Neuronal stem cell (in vitro differentiated cells): ENCODE measurements around the gene POLR2C.

Experiments used
- DNase-seq: peaks from one replicate; pipeline ENCODE4 v3.0.0-alpha.2; 2013; ENCODE audit warnings: low spot score
- H2AFZ ChIP-seq: one replicate; pipeline ENCODE4 v1.6.1; 2013; ENCODE audit warnings: mild to moderate bottlenecking, low read length, inconsistent platforms
- H2AK5ac ChIP-seq: 2 replicates; pipeline ENCODE4 v1.6.1; 2013; ENCODE audit warnings: low read depth, mild to moderate bottlenecking, inconsistent platforms, low read length, moderate library complexity, mixed read lengths
- H2BK120ac ChIP-seq: 2 replicates; pipeline ENCODE4 v1.6.1; 2013; ENCODE audit warnings: low read depth, mild to moderate bottlenecking, inconsistent platforms, low read length, moderate library complexity, mixed read lengths
- H2BK12ac ChIP-seq: one replicate; pipeline ENCODE4 v1.6.1; 2013; ENCODE audit warnings: low read length, inconsistent platforms
- H2BK15ac ChIP-seq: 2 replicates; pipeline ENCODE4 v1.6.1; 2013; ENCODE audit warnings: mild to moderate bottlenecking, low read length, inconsistent platforms, mixed read lengths
- H2BK5ac ChIP-seq: one replicate; pipeline ENCODE4 v1.6.1; 2013; ENCODE audit warnings: inconsistent platforms, mild to moderate bottlenecking, low read length, moderate library complexity
- H3K14ac ChIP-seq: one replicate; pipeline ENCODE4 v1.6.1; 2013; ENCODE audit warnings: low read length, inconsistent platforms
- H3K18ac ChIP-seq: 2 replicates; pipeline ENCODE4 v1.6.1; 2013; ENCODE audit warnings: low read length, inconsistent platforms
- H3K23ac ChIP-seq: 2 replicates; pipeline ENCODE4 v1.6.1; 2013; ENCODE audit warnings: low read depth, mild to moderate bottlenecking, mixed read lengths, low read length, inconsistent platforms; ENCODE audit not compliant: poor library complexity
- H3K27ac ChIP-seq: replicated peaks from 3 replicates; pipeline ENCODE4 v1.5.1; 2013; ENCODE audit warnings: low read length, inconsistent platforms
- H3K27me3 ChIP-seq, 3 experiments: 2 replicates each; pipeline ENCODE4 v1.6.1; 2013; ENCODE audit warnings: low read length in 3 of 3, mild to moderate bottlenecking in 2 of 3, inconsistent platforms in 1 of 3, low read depth in 1 of 3, mixed read lengths in 1 of 3, moderate library complexity in 1 of 3; ENCODE audit not compliant: control insufficient read depth in 3 of 3, insufficient read depth in 3 of 3
- H3K36me3 ChIP-seq, 2 donors: replicated peaks in 1 of 2; 2 replicates each; pipeline ENCODE4 v1.6.1; 2013; ENCODE audit warnings: low read length in 2 of 2; ENCODE audit not compliant: control insufficient read depth in 2 of 2, insufficient read depth in 2 of 2
- H3K4ac ChIP-seq: 2 replicates; pipeline ENCODE4 v1.6.1; 2013; ENCODE audit warnings: inconsistent platforms, mild to moderate bottlenecking, low read length, moderate library complexity
- H3K4me1 ChIP-seq, 2 donors: 1 replicate in 1 of 2; 2 replicates in 1 of 2; pipeline ENCODE4 v1.6.1; 2013; ENCODE audit warnings: low read length in 2 of 2, low read depth in 1 of 2; ENCODE audit not compliant: control insufficient read depth in 2 of 2, insufficient read depth in 1 of 2
- H3K4me2 ChIP-seq: one replicate; pipeline ENCODE4 v1.6.1; 2013; ENCODE audit warnings: mild to moderate bottlenecking, low read length, inconsistent platforms; ENCODE audit not compliant: insufficient read depth, poor library complexity, severe bottlenecking
- H3K4me3 ChIP-seq, 2 donors: 2 replicates each; pipeline ENCODE4 v1.5.1; 2013; ENCODE audit warnings: low read length in 2 of 2, mild to moderate bottlenecking in 2 of 2, inconsistent platforms in 1 of 2, moderate library complexity in 1 of 2
- H3K79me1 ChIP-seq: one replicate; pipeline ENCODE4 v1.6.1; 2013; ENCODE audit warnings: low read depth, mild to moderate bottlenecking, inconsistent platforms, low read length, moderate library complexity
- H3K9ac ChIP-seq: one replicate; pipeline ENCODE4 v1.6.1; 2013; ENCODE audit warnings: mild to moderate bottlenecking, low read depth, low read length, inconsistent platforms; ENCODE audit not compliant: poor library complexity
- H3K9me3 ChIP-seq, 2 donors: replicated peaks in 1 of 2; 2 replicates each; pipeline versions ENCODE3 to v1.6.1; 2013; ENCODE audit warnings: low read length in 2 of 2, mild to moderate bottlenecking in 2 of 2, inconsistent platforms in 1 of 2, low read depth in 1 of 2, mixed read lengths in 1 of 2, moderate library complexity in 1 of 2; ENCODE audit not compliant: control insufficient read depth in 2 of 2, insufficient read depth in 1 of 2
- H4K8ac ChIP-seq: one replicate; pipeline ENCODE4 v1.6.1; 2013; ENCODE audit warnings: low read depth, mild to moderate bottlenecking, inconsistent platforms, low read length, moderate library complexity
- H4K91ac ChIP-seq: one replicate; pipeline ENCODE4 v1.6.1; 2013; ENCODE audit warnings: low read length, low read depth, mild to moderate bottlenecking, inconsistent platforms; ENCODE audit not compliant: poor library complexity
- WGBS, 2 donors: extraction: QIAGEN DNeasy Blood & Tissue Kit; methylation state at CpG; one replicate each; pipeline ENCODE4 v1.1.7; 2013; ENCODE audit warnings: missing lambda C conversion rate in 2 of 2, mixed read lengths in 1 of 2; ENCODE audit not compliant: insufficient read length in 2 of 2, insufficient replicate concordance in 1 of 2; ENCODE audit errors: extremely low coverage in 2 of 2; 5-methylcytosine and 5-hydroxymethylcytosine counted together

POLR2C gene

DNA sequence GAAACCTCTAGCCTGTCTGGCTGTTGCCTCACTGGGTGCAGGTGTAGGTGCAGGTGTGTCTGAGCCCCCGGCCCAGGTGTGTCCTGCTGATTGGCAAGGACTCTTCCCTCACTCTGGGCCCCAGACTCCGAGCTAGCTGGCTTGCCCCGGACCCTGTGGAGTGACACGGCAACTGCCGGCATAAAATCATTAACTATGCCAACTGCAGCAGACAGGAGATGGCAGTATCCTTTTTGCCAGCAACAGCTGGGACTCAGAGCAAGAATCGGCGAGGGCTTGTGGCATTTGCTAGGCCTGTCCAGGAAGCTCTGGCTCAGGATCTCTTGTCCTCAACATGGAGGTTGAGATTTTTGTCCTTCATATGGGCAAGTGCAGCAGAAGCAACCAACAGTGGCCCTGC is 36.1 kb upstream of the POLR2C start:
- Histone ChIP-seq H2BK120ac (no peak overlapping the region), H2AFZ (no peak overlapping the region), H3K4ac (no peak overlapping the region), H3K79me1 (no peaks in the 10 kb centered on the region), H4K8ac (no peak overlapping the region), H3K4me1 (no peaks in the 10 kb centered on the region), H2BK5ac (no peak overlapping the region), H4K91ac (no peak overlapping the region), H3K14ac (no peak overlapping the region), H3K4me3 (no peak overlapping the region), H2BK12ac (no peak overlapping the region), H3K9me3 (no peaks in the 10 kb centered on the region), H2BK15ac (no peak overlapping the region), H3K27ac (no peak overlapping the region), H3K23ac (no peak overlapping the region), H3K4me2 (no peak overlapping the region), H3K36me3 (peaks cover 20 to 46% of the 10 kb centered on the region in 2 donors), H3K18ac (no peak overlapping the region), H3K9ac (no peak overlapping the region), H2AK5ac (no peak overlapping the region), H3K27me3 (no peaks in the 10 kb centered on the region)
- no CpG with 5 or more reads among the region's 7 CpGs for WGBS, 2 donors
- no peak for DNase-seq

DNA sequence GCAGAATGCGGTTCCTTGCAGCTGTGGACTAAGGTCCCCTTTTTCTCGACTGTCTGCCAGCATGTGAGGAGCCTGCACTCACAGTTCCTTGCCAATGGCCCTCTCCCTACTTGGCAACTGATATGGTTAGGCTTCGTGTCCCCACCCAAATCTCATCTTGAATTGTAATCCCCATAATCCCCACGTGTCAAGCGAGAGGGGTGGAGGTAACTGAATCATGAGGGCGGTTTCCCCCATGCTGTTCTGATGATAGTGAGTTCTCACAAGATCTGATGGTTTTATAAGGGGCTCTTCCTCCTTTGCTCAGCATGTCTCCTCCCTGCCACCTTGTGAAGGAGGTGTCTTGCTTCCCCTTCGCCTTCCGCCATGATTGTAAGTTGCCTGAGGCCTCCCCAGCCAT is 35.2 kb upstream of the POLR2C start:
- Histone ChIP-seq H3K4me1 (no peaks in the 10 kb centered on the region), H4K91ac (no peak overlapping the region), H3K18ac (no peak overlapping the region), H3K4ac (no peak overlapping the region), H3K27ac (no peak overlapping the region), H2AFZ (no peak overlapping the region), H2BK120ac (no peak overlapping the region), H3K23ac (no peak overlapping the region), H3K4me3 (no peak overlapping the region), H2BK5ac (no peak overlapping the region), H2BK15ac (no peak overlapping the region), H3K27me3 (no peaks in the 10 kb centered on the region), H3K9me3 (no peaks in the 10 kb centered on the region), H3K9ac (no peak overlapping the region), H3K14ac (no peak overlapping the region), H4K8ac (no peak overlapping the region), H3K4me2 (no peak overlapping the region), H3K36me3 (peaks cover 25 to 56% of the 10 kb centered on the region in 2 donors), H2AK5ac (no peak overlapping the region), H2BK12ac (no peak overlapping the region), H3K79me1 (no peaks in the 10 kb centered on the region)
- WGBS, 2 donors, result no CpG with 5 or more reads among the region's 8 CpGs
- DNase-seq, result no peak

DNA sequence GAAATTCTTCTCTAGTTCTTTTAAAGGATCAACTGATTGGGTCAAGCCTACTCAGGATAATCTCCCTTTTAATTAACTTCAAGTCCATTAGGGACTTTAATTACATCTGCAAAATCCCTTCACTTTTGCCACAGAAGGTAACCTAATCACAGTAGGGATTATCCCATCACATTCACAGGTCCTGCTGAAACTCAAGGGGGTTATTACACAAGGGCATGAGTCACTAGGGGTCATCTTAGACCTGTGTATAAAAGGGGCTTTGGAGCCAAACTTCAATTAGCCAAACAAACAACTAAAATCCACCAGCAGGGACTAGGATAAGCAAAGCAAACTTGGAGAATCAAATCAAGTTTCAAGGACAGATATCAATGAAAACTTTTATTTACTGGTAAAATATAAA is 34.7 kb upstream of the POLR2C start:
- no peaks in the 10 kb centered on the region for H3K9me3 ChIP-seq
- H4K8ac ChIP-seq, result no peak overlapping the region
- no peak overlapping the region for H4K91ac ChIP-seq
- H3K4ac ChIP-seq, result no peak overlapping the region
- H2AFZ ChIP-seq, result no peak overlapping the region
- peaks cover 30 to 61% of the 10 kb centered on the region in 2 donors for H3K36me3 ChIP-seq
- no peak overlapping the region for H2BK12ac ChIP-seq
- H2BK120ac ChIP-seq, result no peak overlapping the region
- H3K18ac ChIP-seq, result no peak overlapping the region
- no peaks in the 10 kb centered on the region for H3K4me1 ChIP-seq
- no peak overlapping the region for H3K27ac ChIP-seq
- H2AK5ac ChIP-seq, result no peak overlapping the region
- H3K23ac ChIP-seq, result no peak overlapping the region
- no peak overlapping the region for H2BK15ac ChIP-seq
- no peak overlapping the region for H3K9ac ChIP-seq
- no peaks in the 10 kb centered on the region for H3K79me1 ChIP-seq
- H3K27me3 ChIP-seq, result no peaks in the 10 kb centered on the region
- DNase-seq, result no peak
- no peak overlapping the region for H3K4me2 ChIP-seq
- no peak overlapping the region for H3K14ac ChIP-seq
- no peak overlapping the region for H2BK5ac ChIP-seq
- H3K4me3 ChIP-seq, result no peak overlapping the region

DNA sequence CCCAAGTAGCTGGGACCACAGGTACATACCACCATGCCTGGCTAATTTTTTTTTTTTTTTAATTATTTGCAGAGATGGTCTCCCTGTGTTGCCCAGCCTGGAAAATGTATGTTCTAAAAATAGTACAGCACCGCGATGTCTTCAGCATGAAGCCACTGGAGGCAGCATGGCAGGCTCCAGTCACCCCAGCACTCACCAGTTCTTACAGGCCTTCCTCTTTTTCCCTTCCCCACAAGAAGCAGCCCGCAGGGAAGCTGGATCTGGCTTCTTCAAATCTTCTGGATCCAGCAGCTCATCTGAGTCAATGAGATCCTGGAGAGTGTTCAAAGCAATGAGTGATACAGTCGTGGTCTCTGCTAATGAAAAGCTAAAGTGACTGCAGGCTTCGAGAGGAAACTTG is 31.5 kb upstream of the POLR2C start:
- Histone ChIP-seq H2BK12ac (no peak overlapping the region), H3K14ac (no peak overlapping the region), H2AK5ac (no peak overlapping the region), H3K23ac (no peak overlapping the region), H3K9me3 (no peaks in the 10 kb centered on the region), H2BK120ac (no peak overlapping the region), H4K91ac (no peak overlapping the region), H3K4me1 (no peaks in the 10 kb centered on the region), H3K4ac (no peak overlapping the region), H2BK5ac (no peak overlapping the region), H3K79me1 (no peaks in the 10 kb centered on the region), H3K4me3 (no peak overlapping the region), H3K4me2 (no peak overlapping the region), H3K27me3 (no peaks in the 10 kb centered on the region), H3K18ac (no peak overlapping the region), H2BK15ac (no peak overlapping the region), H3K36me3 (peaks cover 45 to 92% of the 10 kb centered on the region in 2 donors), H3K27ac (no peak overlapping the region), H2AFZ (no peak overlapping the region), H3K9ac (no peak overlapping the region), H4K8ac (no peak overlapping the region)
- WGBS, 2 donors, result no CpG with 5 or more reads among the region's 5 CpGs
- DNase-seq, result no peak
